Posterior vena cava (tissue), 2 donors: ENCODE data around the gene NTNG2. TPM values are rescaled to one million over a fixed set of nuclear protein-coding genes. Genes with fewer than 3 reads are reported as not detected.

Experiments used
- DNase-seq: peaks from one replicate; pipeline ENCODE4 v3.0.0-alpha.2; 2020; ENCODE audit warnings: low spot score
- intact Hi-C, 2 donors: fragments of 100-400 bp; cut with DNase I; formaldehyde crosslinking; loops; one replicate each; pipeline versions ENCODE4 v1.14.1 to v1.14.2; 2022 to 2023
- total RNA-seq, 2 donors: library from RNA; stranded (reverse); fragmentation: NEBNext Ultra II Directional; extraction: Animal tissue kit (Norgen Biotek cat#: 25700); gene quantifications; one replicate each; pipeline ENCODE4 v1.2.1, GENCODE V29; 2021
- donor health status: DM: yes; HTN: yes; CAD: no.
- donor health status: DM: yes; HTN: yes; CAD: no.

NTNG2 gene
- total RNA-seq, 2 donors from 2014 or later: 3.4 to 5.0 TPM

DNA sequence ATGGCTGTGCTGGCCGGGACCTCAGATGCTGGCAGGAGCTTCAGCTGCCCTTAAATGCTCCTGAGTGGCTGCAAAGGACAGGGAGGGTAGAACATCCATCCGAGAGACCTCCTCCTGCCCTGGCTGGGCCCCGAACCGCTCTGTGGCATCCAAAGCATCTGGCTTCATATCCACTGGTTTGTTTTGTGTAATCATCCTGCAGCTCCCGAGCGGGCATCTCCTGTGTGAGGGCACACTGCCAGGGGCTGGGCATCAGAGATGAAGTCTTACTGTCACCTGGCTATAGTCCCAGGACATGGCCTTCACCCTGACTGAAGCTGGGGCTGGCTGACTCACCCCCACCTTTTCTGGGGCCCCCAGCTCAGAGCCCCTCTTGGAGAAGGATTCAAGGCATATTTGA lies 18.5 kb upstream of the NTNG2 start:
- intact Hi-C loops: no loop called here
- no peak for DNase-seq

DNA sequence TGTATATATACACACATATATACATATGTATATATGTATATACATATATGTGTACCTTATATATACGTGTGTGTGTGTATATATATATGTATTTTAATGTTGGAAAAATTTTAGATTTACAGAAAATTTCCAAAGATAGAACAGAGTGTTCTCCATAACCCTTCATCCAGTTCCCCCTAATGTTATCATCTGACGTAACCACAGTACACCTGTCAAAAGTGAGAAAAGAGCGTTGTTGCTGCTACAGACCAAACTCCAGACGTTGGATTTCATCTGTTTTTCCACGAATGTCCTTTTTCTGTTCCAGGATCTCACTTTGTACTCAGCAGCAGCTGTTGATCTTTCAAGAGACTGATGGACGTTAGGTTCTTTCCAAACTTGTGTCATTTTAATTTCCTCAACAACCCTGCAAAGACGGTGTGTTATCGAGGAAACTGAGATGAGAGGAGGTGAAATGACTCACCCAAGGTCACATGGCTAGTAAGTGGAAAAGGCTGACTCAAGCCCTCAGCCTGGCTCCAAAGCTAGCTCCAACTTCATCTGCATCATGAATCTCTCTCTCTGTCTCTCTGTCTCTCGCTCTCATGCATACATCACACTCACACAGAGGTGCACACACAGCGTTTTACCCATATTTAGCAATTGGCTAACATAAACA lies 17.0 kb upstream of the NTNG2 start:
- intact Hi-C loops: no loop called here
- DNase-seq: no peak

DNA sequence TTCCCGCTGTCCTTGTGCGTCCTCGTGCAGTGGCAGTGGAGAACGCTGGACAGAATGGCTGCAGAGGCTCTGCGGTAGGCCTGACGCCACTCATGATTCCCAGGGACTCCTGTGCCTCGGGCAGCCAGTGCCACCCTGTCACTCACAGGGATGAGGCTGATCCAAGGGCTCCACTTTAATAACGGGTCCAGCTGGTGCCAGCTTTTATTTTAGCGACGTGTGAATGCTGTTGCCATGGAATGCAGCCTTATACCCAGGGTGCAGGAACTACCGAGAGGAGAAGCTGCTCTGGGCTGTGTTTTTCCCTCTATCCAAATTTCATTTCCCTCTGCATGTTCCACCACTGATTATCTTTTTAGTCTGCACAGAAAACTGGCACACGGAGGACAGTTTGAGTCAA lies 15.8 kb upstream of the NTNG2 start:
- intact Hi-C loops: no loop called here
- DNase-seq: no peak

DNA sequence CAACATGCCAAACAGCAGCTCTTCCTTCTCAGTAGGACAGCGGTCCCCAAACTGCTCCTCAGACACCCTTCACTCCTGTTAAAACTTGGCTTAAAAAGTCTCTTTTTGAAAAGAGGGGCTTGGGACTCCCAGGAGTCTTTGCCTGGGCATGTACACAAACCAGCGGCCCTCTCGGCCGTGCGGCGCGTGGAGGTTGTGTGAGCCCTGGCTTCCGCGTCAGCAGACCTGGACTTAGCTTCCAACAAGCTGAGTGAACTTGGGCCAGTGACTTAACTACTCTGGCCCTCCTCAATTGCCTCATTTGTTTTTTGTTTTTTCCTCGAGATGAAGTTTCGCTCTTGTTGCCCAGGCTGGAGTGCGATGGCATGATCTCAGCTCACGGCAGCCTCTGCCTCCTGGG lies 15.3 kb upstream of the NTNG2 start:
- DNase-seq: no peak
- intact Hi-C loops: no loop called here

DNA sequence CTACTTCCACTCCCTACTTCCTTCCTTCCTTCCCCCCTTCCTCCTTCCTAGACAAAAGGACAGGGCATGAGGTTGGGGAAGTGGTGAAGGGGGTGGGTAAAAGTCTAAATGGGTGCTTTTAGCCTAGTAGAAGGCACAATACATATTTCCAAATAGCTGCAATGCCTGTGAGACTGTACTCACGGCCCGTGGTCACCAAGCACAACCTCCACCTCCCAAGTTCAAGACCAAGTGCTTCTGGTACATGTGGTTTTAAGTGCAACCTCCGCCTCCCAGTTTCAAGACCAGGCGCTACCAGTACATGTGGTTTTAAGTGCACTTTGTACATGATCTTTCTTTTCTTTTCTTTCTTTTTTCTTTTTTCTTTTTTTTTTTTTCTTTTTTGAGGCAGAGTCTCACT lies 14.5 kb upstream of the NTNG2 start:
- intact Hi-C loops: no loop called here
- DNase-seq: no peak

DNA sequence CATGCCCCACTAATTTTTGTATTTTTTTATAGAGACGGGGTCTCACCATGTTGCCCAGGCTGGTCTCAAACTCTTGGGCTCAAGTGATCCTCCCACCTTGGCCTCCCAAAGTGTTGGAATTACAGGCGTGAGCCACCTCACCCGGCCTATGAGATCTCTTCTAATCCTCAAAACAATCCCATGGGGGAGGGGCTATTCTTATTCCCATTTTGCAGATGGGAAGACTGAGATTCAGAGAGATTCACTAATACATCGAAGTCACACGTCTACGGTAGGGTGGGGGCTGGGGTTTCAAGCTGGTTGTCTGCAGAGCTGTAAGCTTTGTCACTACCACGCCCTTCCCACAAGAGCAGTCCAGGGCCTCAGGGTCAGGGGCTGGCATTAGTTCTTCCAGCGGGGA lies 14.0 kb upstream of the NTNG2 start:
- DNase-seq: no peak
- intact Hi-C loops: no loop called here

DNA sequence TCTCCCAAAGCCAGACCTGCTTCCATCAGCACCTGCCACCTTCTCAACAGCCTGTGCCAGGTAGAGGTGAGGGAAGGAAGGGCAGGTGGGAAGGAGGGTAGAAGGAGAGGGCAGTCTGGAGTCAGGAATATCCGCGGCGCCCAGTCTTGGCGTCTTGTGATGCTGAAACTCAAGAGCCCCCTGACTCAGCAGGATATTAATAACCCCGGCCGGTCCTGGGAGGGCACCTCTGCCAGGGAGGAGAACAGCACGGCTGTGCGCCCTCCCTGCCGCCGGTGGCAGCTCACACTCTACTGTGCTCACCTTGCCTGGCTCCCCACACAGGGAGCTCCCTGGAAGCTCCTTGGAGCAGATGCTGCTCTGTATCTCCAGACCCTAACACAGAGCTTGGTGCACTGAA lies 11.6 kb upstream of the NTNG2 start:
- DNase-seq: no peak
- intact Hi-C loops: no loop called here

DNA sequence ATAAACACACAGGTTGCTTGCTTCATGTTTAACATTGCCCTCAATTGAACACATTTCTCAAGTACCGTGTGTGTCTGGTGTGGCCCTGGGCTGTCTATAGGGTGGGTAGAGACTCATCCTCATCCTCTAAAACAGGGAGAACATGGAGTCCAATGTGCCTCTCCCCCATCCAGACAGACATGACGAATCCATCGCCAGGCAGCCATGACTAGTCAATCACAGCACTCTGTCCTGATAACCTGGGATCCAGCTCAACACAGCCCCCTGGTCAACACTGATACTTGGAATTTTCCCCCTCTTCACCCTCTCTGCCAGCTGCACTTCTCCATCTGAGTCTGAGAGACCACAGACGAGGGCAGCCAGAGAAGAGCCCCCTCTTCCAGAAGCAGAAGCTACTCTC lies 10.7 kb upstream of the NTNG2 start:
- intact Hi-C loops: no loop called here
- DNase-seq: no peak

DNA sequence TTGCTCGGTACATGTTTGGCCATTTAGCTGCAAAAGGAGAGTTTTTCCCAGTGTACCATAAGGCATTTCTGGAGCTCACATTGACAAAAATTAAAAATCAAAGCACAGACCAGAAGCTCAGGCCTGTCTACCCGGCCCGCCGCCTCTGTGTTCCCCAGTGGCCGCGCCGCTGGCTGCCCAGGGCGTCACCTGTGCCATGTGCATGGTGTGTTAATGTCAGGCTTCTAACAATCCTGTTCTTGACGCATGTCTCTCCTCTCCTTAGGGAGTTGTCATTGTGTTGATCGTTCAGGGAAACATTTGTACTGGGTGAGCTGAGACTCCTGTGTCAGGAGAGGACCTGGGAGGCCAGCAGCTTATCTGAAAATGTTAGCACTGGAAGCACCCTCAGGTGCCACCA lies 9.6 kb upstream of the NTNG2 start:
- intact Hi-C loops: no loop called here
- DNase-seq: no peak

DNA sequence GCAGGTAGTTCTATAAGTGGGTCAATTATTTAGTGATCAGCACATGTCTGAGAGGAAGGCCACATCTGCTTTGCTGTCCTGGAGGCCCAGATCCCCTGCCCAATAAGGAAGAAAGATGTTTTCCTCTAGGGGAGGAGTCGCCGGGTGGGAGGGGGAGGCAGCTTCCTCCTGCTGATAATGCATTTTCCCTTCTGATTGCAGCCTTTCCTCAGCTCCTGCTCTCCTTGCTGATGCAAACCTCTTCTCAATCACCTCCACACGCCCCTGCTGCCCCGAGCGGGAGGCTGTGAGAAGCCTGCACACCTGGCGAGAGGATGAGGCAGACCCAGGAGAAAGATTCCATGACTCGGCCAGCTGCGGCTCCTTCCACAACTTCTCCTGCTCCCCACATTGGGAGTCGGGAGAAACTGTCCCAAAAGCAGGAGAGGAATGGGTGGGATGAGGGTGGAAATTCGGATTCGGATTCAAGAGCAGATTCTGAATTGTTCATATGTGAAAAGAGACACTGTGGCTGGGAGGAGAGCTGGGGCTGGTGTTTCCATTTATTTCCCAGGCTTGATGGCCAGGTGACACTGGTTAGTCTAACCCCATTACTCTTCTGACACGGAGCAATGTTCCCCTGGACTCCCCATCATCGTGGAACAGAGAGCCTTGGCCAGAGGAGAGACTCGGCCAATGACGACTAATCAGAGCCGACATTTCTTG lies 6.8 kb upstream of the NTNG2 start:
- intact Hi-C loops: no loop called here
- no peak for DNase-seq

DNA sequence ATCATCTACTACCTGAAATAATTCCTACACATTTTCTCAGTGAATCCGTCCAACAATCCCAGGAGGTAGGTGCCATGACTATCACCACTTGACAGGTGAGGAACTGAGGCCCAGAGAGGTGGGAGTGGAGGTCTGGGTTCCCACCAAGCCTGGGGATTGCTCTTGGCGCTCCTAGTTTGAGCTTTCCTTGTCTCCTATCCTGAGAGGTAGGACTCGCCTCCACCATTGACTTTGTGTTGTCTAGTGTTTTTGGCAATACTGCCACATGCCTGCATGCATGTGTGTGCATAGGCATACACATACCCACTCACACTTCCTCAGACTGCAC lies 6.3 kb upstream of the NTNG2 start:
- no peak for DNase-seq
- intact Hi-C loops: no loop called here

DNA sequence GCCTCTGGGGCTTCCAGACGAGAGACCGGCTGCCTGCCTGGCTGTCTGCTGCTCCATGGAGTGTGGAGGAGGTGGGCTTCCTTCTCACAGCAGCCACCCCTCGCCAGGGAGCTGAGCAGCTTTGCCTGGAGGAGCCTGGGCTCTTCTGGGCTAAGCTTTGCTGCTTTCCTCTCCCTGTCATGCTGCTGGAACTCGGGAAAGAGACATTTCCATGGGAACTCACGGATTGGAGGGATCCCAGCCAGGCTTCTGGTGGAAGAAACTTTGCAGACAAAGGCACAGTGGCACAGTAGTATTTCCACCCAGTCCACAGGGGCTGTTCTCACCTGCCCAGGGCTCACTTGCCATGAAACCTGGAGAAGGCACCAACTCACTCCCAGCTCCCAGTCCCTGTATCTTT lies 5.6 kb upstream of the NTNG2 start:
- intact Hi-C loops: no loop called here
- DNase-seq: no peak

DNA sequence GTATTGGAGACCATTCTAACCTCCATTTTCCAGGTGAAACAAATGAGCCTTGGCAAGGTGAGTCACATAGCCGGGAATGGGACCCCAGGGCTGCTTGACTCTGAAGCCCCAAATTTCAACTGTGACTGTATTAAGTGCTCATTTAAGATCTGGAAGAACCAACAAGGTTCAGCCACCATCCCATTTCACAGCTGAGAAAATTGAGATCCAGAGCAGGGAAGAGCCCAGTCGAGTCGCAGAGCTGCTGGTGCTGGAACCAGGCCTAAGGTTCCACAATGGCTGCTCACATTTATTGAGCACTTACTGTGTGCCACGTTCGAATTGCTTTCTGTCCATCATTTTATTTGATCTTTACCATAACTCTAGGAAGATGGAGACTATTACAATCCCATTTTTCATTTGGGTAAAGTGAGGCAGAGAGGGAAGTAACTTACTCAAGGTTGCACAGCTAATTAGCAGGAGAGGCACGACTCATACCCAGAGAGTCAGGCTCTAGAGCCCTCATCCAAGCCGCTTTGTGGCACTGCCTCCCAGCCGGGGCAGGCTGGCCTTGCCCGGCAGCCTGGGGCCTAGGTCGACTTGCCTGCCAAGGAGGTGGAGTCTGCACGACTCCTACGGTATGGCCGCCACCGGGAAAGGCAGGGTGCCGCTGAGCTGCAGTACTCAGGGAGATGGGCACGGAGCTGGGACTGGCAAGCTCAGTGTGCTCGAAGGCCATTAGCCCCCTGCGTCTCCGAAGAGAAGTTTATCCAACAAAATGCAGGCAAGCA lies 4.3 kb upstream of the NTNG2 start:
- intact Hi-C loops: no loop called here
- DNase-seq: no peak

DNA sequence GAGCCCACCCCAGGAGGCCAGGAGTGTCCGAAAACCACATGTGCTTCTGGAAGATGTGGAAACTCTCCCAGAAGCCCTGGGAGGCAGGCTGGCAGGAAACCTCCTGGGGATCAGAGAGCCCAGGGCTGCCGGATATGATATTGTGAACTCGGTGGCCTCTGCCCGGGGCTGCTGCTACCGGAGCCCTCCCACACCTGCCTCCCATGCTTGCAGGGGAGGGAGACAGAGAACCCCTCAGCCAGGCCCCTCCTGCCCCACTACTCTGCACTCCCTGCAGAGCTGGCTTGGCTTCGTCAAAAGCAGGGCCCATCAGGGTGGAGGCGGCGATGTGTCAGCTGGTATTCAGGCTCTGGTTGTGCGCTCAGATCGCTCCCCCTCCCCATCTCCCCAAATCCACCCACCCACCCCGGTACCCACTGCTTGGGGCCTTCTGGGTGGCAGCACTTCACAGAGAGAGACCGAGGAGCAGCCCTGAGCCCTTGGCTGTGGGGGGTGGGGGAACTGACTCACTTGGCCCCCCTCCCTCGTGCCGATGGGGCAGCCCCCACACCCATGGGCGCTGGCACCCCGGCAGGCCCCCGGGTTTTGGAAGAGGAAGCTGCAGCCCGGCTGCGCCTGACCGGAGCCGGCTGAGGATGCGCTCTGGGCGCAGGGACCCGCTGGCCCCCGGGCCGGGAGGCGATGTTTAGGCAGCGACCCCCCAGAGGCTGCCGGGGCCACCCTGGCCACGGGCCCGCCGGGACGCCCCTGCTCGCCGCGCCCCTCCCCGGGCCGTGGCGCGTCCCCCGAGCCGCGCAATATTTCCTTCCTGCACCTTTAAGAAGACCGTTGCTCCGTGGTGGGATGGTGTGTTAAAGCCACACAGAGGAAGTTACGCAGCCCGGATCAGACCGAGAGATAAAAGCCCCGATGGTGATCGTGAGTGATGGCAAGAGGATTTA lies 786 bp upstream of the NTNG2 start:
- no peak for DNase-seq
- intact Hi-C loops: loop anchor here in 1 of 2 donors (10.0 kb wide), 1 partner anchor 74 kb away; no protein-coding TSS in a partner anchor

DNA sequence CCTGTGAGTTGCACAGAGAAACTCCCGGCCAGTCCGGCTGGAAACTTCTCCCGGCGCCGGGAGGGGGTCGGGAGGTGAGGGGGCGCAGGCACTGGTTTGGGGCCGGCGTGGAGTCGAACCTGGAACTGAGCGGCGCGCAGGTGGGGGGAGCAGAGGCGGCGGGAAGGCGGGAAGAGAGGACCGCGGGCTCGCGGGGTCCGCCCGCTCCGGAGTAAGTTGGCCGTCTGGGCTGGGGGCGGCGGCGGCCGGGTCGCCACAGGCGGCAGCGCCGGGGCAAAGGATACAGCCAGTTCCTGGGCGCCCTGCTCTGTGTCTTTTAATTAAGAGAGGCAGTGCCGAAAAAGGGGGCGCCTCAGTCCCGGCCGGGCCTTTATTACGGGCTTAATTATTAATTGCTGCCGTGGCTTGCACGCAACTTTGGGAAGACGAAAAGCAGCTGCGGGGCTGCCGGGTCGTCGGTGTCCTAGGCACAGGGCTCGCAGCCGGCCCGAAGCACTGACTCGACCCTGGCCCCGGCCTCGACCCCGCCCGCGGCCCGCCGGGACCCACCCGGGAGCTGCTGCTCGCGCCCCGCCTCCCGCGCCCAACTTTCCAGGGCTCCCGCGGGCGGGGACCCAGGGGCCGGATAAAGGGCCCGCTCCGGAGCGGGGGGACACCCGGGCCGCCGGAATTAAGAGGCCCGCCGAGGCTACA lies 1.1 kb downstream of the NTNG2 start:
- intact Hi-C loops: loop anchor here in 1 of 2 donors (10.0 kb wide), 1 partner anchor 72 kb away; no protein-coding TSS in a partner anchor
- DNase-seq: no peak

DNA sequence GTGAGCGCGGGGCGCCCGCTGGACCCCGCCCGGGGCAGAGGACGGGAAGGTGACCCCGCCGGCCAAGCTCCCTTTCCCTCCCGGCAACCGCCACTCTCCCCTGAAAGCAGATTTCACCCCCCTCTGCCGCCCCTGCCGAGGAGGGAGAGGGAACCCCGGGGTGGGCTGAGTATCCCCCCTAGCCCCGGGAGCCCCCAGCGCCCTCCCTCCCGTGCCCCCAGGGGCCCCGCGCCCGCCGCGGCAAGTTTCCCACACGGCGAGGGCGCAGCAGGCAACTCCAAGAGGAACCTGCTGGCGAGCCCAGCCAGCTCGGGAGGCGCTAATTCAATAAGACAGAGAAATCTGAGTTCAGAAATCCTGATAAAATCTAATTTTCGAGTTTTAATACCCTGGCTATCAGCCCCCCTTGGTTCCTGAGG lies 1.6 kb downstream of the NTNG2 start:
- intact Hi-C loops: loop anchor here in 1 of 2 donors (10.0 kb wide), 1 partner anchor 71 kb away; no protein-coding TSS in a partner anchor
- no peak for DNase-seq

DNA sequence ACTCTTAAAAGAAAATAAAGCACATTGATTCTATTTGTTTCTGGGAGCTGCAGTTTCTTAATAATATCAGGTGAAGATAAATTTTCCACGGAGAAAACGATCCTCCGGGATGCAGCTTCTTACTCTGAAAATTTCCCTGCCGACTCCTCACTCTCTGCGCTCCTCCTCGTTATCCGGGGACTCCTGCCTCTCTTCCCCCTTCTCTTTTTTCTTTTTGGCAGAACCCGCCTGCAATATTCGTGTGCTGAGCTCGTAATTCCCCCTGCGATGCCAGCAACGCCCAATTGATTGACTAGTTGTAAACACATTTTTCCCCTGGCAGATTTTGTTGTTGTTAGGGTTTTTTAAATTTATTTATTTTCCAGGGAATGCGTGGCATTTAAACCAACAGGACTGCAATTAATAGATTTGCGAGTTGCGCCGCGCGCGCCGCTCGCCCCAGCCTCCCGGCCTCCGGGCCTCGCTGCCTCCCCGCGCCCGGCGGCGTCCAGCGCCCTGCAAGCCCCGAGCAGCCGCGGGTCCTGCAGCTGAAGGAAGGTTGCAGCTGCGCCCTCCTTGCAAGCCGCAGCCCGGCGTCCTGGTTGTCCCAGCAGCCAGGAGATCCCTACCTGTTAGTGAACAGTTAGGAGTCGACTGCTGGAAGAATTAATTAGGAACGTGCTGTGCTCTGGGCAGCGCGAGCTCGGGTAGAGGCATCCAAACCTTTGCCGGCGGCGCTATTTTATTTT lies 2.2 kb downstream of the NTNG2 start:
- intact Hi-C loops: loop anchor here in 1 of 2 donors (10.0 kb wide), 1 partner anchor 71 kb away; no protein-coding TSS in a partner anchor
- no peak for DNase-seq
